Effector memory CD4-positive, alpha-beta T cell (primary cell): ENCODE measurements around the gene XPO6.

Experiments
- DNase-seq, 3 donors: peaks; one replicate each; pipeline ENCODE4 v3.0.0-alpha.2; 2020
- H3K27ac ChIP-seq: 2 replicates; pipeline ENCODE4 v1.7.0; 2013; ENCODE audit warnings: mild to moderate bottlenecking, low read length, moderate library complexity; ENCODE audit not compliant: insufficient read depth, poor library complexity, severe bottlenecking
- H3K27me3 ChIP-seq: replicated peaks from 2 replicates; pipeline ENCODE4 v1.7.0; 2013; ENCODE audit warnings: mild to moderate bottlenecking, low read length; ENCODE audit not compliant: insufficient read depth, control insufficient read depth, poor library complexity, severe bottlenecking
- H3K36me3 ChIP-seq: 2 replicates; pipeline ENCODE4 v1.7.0; 2013; ENCODE audit warnings: mild to moderate bottlenecking, low read length, moderate library complexity; ENCODE audit not compliant: control insufficient read depth, insufficient read depth
- H3K4me1 ChIP-seq: 2 replicates; pipeline ENCODE4 v1.7.0; 2013; ENCODE audit warnings: low read length, mild to moderate bottlenecking; ENCODE audit not compliant: control insufficient read depth, insufficient read depth, poor library complexity, severe bottlenecking
- H3K4me3 ChIP-seq: 2 replicates; pipeline ENCODE4 v1.7.0; 2013; ENCODE audit warnings: low read length, low read depth, mild to moderate bottlenecking; ENCODE audit not compliant: insufficient read depth, poor library complexity, severe bottlenecking
- H3K9me3 ChIP-seq: 2 replicates; pipeline ENCODE4 v1.7.0; 2013; ENCODE audit warnings: mild to moderate bottlenecking, low read length, moderate library complexity; ENCODE audit not compliant: control insufficient read depth

The XPO6 gene

DNA sequence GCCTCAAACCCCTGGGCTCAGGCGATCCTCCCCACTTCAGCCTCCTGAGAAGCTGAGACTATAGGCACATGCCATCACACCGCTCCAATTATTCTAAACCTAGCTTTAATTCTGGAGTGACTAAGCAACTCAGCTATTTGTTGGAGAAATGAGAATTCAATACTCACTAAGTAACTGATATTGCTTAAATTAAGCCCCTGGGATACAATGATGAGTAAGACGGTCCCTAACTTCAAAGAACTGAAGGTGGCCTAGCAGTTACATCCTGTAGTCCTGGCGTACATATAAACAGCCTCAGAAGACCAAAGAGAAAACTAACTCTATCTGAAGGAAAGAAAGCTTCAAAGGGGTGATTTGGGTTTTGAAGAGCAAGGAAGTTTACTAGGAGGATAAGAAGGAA, 25.0 kb downstream of the XPO6 start:
- Histone ChIP-seq H3K4me1 (peaks cover 53% of the 10 kb centered on the region), H3K4me3 (peak overlapping the region; percentile 14), H3K27ac (peak overlapping the region; percentile 76), H3K27me3 (no peaks in the 10 kb centered on the region), H3K36me3 (no peaks in the 10 kb centered on the region), H3K9me3 (no peaks in the 10 kb centered on the region)
- no peak for DNase-seq

DNA sequence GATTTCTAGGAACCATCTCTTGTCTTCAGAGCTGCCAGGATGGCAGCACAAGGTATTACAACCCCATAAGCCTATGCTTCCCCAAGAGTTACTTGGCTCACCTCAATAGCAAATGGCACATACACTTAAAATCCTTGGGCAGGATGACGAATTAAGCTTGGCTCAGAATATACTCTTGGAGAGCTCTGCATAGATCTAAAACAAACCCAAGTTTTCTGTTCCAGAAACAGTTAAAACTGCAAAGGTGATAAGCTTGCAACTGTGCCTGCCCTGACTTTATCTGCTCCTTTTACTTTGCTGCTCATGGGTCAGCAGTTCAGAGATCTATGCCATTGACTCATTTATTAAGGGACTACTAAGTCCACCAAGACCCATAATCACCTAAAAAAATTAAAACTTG, 26.1 kb downstream of the XPO6 start:
- H3K4me3 ChIP-seq: no peak overlapping the region
- no peak for DNase-seq
- H3K36me3 ChIP-seq: no peaks in the 10 kb centered on the region
- no peak overlapping the region for H3K27ac ChIP-seq
- no peaks in the 10 kb centered on the region for H3K9me3 ChIP-seq
- H3K27me3 ChIP-seq: no peaks in the 10 kb centered on the region
- peaks cover 57% of the 10 kb centered on the region for H3K4me1 ChIP-seq

DNA sequence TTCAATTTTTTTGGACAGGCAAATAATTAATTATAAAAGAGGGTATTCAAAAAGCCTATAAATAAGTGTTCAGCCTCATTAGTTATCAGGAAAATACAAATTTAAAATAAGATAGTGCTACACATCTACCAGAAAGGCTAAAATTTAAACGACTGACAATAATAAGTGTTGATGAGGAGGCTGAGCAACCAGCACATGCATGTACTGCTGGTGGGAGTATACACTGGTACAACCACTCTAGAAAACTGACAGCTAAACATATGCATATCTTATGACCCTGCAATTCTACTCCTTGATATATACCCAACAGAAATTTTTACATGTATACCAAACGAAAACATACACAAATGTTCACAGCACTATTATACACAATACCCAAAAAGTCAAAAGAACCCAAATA, 27.1 kb downstream of the XPO6 start:
- Histone ChIP-seq H3K27me3 (no peaks in the 10 kb centered on the region), H3K36me3 (no peaks in the 10 kb centered on the region), H3K4me1 (peaks cover 58% of the 10 kb centered on the region), H3K27ac (no peak overlapping the region), H3K9me3 (no peaks in the 10 kb centered on the region), H3K4me3 (no peak overlapping the region)
- no peak for DNase-seq

DNA sequence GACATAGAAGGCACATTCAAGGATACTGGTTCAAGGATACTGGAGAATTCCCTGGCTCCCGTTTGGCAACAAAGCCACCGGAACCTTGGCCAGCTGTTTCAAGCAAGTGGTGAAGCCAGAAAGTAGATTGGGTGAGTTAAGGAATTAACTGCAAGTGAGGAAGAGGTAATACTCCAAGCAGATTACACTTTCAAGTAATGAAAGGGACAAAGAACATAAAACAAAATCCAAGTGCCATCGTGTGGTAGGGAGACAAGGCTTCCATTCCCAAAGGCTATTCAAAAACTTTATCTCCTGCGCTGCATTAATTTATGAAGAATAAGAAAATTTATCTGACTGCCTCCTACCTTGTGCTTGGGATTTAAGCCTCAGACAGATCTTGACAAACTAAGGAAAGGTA, 27.8 kb downstream of the XPO6 start:
- Histone ChIP-seq H3K9me3 (no peaks in the 10 kb centered on the region), H3K36me3 (no peaks in the 10 kb centered on the region), H3K27ac (no peak overlapping the region), H3K4me1 (peaks cover 57% of the 10 kb centered on the region), H3K27me3 (no peaks in the 10 kb centered on the region), H3K4me3 (no peak overlapping the region)
- no peak for DNase-seq

DNA sequence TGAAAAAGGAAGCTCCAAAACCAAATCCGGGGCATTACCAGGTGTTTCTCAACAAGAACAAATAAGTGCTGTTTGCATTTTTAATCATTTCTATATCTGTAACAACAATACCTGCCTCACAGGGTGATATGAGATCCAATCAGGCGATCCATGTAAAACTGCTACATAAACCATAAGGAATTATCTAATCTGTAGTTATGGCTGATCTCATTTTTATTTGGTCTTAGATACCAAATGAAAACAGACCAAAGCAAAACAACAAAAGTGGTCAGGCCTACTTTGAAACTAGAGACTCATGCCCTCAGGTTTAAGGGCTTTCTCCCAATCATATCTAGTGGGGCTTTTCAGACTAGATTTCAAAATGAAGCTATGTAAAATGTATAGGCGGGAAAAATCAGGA, 28.3 kb downstream of the XPO6 start:
- peaks cover 52% of the 10 kb centered on the region for H3K4me1 ChIP-seq
- H3K27ac ChIP-seq: no peak overlapping the region
- no peak overlapping the region for H3K4me3 ChIP-seq
- no peaks in the 10 kb centered on the region for H3K36me3 ChIP-seq
- no peaks in the 10 kb centered on the region for H3K9me3 ChIP-seq
- DNase-seq: no peak
- H3K27me3 ChIP-seq: no peaks in the 10 kb centered on the region

DNA sequence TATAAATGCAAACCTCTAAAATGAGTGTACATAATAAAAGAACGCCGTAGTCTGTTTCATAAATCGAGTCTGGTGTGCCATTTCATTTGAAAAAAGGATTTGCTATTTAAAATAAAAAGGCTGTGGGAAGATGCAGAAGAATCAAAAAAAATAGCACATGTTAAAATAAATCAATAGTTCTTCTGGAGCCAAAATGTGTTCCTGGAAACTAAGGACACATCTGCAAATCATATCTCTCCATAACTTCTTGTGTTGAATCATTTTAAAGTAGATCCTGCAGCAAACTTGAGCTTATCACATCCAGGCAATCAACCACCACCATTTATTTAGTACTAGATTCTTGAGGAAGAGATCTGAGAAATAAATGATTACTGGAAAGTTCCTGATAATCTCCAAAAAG, 29.0 kb downstream of the XPO6 start:
- Histone ChIP-seq H3K9me3 (no peaks in the 10 kb centered on the region), H3K4me1 (peaks cover 46% of the 10 kb centered on the region), H3K4me3 (no peak overlapping the region), H3K27me3 (no peaks in the 10 kb centered on the region), H3K27ac (no peak overlapping the region), H3K36me3 (peaks cover under 1% of the 10 kb centered on the region)
- DNase-seq: no peak

DNA sequence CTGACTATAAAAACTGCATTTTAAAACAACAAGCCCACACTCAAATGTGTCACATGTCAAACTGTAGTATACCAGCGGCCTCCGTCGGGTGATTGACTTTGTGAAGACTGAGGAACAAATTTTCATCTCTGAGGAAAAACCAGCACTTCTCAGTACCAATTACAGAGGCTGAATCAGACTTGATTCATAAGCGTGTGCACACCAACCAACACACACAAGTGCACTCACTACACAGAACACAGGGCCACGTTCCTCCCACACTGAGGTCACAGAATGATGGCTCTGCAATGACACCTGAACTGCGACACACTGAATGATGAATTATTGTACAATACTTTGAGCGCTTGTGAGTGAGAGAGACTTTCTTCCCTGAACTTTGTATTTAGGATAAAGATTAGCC, 29.6 kb downstream of the XPO6 start:
- no peak for DNase-seq
- peaks cover 40% of the 10 kb centered on the region for H3K4me1 ChIP-seq
- H3K4me3 ChIP-seq: no peak overlapping the region
- peaks cover 7% of the 10 kb centered on the region for H3K36me3 ChIP-seq
- no peaks in the 10 kb centered on the region for H3K27me3 ChIP-seq
- H3K9me3 ChIP-seq: no peaks in the 10 kb centered on the region
- H3K27ac ChIP-seq: peak overlapping the region; percentile 39

DNA sequence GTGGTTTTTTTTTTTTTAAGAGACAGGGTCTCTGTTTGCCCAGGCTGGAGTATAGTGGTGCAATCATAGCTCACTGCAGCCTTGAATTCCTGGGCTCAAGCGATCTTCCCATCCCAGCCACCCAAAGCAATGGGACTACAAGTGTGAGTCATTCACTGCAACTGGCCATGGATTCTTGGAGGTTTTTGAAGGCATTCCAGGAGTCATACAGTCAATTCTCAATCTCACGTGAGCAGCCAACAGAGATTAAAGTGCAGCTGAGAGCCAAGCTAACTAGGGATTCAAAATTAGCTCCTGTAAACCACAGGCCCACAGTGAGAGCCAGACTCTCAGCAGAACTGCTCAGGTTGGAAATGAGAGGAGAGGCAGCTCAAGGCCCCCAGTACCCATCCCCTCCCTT, 30.2 kb downstream of the XPO6 start:
- Histone ChIP-seq H3K27ac (peak overlapping the region; percentile 39), H3K27me3 (no peaks in the 10 kb centered on the region), H3K9me3 (no peaks in the 10 kb centered on the region), H3K36me3 (peaks cover 14% of the 10 kb centered on the region), H3K4me3 (no peak overlapping the region), H3K4me1 (peaks cover 33% of the 10 kb centered on the region)
- DNase-seq: no peak

DNA sequence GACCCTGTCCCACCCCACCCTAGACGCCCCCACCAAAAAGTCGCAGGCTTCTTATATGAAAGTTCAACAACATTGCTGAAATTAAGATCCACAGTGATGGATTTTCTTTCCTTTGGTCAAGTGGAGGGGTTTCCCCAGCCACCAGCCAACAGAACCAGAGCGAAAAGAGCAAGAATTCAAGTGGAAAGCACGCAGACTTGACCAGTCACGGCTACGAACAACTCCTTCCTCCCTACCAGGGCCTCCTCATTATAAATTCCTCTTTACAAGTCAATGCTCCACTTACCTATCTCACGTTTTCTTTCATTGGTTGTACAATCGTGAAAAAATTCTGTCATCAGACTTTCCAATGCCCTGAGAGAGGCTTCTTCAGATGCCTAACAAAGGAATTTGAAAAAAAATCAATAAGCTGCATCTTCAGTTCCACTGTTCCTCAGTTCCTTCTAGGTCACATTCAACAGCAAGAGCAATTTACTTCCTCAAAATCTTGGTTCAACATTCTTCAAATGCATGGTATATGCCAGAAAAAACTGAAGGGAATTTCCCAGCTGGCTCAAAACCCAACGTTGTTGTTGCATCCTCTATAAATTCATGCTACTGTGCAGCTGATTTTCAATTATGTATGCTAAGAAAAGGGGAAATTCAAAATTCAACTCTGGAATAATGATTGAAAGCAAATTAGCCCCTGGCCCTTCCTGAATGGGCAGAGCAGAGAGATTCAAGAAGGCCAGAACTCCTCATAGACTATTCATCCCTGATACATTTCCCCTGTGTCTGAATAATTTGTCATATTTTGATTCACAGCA, 30.9 kb downstream of the XPO6 start:
- peak overlapping the region; percentile 39 for H3K27ac ChIP-seq

DNA sequence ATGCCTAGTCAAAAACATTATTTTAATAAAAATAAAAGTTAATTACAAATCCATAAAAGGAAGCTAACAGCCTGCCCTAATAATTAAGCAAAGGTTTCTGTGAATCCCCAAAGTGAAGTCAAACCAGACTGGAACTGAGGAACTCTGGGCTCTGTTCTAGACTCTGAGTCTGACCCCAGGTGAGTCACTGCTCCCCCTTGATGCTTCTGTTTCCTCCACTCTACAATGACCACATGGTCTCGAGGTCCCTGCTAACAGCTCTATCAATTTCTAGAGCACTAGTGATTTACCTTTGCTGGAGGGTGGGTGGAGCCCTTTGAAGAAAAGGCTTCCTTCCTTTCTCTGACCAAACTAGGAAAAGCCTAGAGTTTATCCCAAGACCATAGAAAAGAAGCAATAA, 32.4 kb downstream of the XPO6 start:
- Histone ChIP-seq H3K36me3 (peaks cover 34% of the 10 kb centered on the region), H3K27me3 (no peaks in the 10 kb centered on the region), H3K27ac (peak overlapping the region; percentile 21), H3K4me3 (no peak overlapping the region), H3K9me3 (no peaks in the 10 kb centered on the region), H3K4me1 (peaks cover 25% of the 10 kb centered on the region)
- no peak for DNase-seq

More for the DNA sequence above, 30.9 kb downstream of the XPO6 start:
- H3K9me3 ChIP-seq: no peaks in the 10 kb centered on the region
- H3K4me1 ChIP-seq: peaks cover 30% of the 10 kb centered on the region
- no peak overlapping the region for H3K4me3 ChIP-seq
- no peaks in the 10 kb centered on the region for H3K27me3 ChIP-seq
- no peak for DNase-seq
- H3K36me3 ChIP-seq: peaks cover 20% of the 10 kb centered on the region
